ENCODE measurements around the gene AGAP2.

Gene AGAP2

DNA sequence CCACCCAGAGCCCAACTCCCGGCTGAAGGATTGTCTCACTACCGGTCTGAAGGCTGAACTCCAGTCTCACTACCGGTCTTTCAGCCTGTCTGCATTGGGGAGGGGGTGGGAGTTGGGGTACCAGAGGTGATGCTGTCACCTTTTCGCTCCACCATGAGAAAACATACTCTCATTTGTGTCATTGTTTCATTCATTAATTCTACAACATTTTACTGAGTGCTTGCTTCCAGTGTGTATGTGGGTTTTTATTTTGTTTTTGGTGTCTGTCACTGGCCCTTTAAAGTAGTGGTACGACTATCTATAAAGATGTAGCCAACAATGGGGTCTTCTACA lies 14.1 kb upstream of the AGAP2 start:
- no peak for DNase-seq

DNA sequence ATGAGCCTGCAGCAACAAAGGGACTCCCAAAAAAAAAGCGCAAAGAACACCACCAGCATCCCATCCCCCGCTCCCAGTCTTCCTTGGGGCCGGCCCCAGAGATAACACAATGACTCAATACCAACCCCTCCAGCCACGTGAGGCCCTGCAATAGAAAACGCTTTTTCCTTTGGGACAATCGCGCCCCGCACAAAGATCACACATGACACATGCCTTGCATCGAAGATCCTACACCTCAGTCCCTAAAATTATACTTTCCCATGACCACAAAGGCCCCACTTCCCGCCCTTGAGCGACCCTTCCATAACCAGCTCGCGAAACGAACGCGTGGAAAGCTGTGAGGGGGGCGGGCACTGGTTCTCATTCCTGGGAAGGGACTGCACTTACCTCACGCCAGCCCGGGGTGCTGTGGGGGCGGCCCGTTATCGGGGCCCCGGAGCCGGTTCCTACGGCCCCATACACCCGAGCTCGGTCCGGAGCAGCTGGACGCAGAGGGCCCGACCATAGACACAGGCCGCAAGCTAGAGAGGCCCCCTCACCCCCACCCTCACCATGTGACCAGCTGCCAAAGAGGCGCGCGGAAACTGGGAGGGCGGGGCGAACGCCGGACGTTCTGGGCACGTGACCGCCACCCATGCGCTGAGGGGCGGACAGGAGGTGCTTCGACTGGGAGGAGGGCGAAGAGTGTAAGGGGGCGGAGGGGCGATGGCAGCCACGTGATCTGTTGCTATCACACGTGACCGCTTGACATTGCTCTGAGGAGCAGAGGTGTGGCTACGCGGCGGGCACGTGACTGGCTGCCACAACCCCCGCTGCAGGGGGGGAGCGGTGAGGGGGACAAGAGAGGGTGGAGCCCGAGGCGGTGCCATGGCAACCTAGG lies 13.5 kb upstream of the AGAP2 start, which contains the start of gene CDK4:
Gene CDK4, minus strand, starts transcription at position 523 of the 880 bp plus-strand sequence. CDS start 593 bp downstream, outside the sequence.
- peak; percentile 95 to 97 for DNase-seq

DNA sequence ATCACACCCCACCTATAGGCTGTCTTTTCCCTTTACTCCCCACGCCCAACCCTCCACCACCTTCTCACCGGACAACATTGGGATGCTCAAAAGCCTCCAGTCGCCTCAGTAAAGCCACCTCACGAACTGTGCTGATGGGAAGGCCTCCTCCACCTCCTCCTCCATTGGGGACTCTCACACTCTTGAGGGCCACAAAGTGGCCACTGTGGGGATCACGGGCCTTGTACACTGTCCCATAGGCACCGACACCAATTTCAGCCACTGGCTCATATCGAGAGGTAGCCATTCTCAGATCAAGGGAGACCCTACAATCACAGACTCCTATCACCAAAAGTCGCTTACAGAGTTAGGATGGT lies 12.9 kb upstream of the AGAP2 start:
- DNase-seq = no peak

DNA sequence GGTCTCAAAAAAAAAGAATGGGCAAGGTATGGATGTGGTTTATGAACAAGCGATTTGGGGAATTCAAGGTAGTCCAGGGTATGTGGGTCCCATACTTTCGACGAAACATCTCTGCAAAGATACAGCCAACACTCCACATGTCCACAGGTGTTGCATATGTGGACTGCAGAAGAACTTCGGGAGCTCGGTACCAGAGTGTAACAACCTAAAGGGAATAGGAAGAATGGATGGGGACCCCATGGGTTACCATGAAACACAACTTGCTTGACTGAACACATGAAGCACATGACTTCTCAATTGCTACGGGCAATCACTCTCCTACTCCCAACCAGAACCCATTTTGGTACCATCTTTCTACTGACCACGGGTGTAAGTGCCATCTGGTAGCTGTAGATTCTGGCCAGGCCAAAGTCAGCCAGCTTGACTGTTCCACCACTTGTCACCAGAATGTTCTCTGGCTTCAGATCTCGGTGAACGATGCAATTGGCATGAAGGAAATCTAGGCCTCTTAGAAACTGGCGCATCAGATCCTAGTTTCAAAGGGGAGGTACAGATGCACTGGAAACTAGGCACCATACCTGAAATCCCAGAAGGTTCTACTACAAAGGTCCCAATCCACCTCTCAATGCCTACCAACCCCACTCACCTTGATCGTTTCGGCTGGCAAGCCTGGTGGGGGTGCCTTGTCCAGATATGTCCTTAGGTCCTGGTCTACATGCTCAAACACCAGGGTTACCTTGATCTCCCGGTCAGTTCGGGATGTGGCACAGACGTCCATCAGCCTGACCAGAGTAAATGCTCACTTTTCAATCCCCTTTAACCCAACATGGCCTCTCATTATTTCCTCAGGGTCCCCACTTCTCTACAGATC lies 12.3 kb upstream of the AGAP2 start:
- DNase-seq = no peak

DNA sequence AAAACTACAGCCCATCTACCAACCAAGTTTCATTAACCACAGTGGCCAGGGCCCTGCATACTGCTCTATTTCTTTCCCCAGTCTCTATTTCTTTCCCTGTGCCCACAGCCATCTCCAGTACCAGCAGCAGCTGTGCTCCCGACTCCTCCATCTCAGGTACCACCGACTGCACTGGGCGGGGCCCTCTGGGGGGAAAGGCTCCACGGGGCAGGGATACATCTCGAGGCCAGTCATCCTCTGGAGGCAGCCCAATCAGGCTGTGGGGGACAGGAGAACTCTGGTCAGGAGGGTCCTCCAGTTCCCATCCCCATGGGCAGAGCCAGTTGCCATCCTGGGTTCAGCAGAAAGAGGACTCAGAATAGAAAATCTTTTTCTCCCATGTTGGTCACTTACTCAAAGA lies 10.5 kb upstream of the AGAP2 start:
- no peak for DNase-seq

DNA sequence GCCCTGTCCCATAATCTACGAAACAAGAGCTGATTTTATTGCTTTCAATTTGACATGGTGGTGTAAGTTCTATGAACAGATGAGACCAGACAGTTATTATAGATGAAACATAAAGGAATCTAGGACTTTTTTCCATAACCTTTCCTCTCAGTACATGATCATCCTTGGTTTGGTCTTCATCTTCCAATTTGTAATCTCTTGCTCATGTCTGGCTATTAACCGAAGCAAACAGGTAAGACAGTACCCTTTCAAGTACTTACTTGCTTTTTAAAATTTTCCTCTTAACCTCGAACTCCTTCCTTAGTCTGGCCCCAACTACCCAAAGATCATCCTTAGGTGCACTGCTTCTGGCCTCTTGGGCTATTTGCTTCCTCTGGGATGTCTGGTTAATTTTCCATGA lies 7.5 kb upstream of the AGAP2 start:
- DNase-seq = no peak

DNA sequence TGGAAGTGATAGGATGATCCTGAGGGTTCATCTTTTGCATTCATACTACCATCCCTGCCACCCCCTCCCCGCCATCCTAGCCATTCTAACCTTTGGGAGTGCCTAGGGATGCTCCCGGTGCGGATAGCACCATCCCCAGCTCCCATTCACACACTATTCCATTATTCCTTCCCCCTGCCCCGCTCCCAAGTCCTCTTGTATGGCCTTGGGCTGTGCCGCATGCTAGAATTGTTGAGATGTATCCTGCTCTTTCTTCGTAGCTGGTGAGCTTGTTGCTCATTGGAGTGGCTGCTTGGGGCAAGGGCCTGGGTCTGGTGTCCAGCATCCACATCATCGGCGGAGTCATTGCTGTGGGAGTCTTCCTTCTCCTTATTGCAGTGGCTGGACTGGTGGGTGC lies 6.9 kb upstream of the AGAP2 start:
- DNase-seq = peak in 1 of 2 donors; percentile 57

DNA sequence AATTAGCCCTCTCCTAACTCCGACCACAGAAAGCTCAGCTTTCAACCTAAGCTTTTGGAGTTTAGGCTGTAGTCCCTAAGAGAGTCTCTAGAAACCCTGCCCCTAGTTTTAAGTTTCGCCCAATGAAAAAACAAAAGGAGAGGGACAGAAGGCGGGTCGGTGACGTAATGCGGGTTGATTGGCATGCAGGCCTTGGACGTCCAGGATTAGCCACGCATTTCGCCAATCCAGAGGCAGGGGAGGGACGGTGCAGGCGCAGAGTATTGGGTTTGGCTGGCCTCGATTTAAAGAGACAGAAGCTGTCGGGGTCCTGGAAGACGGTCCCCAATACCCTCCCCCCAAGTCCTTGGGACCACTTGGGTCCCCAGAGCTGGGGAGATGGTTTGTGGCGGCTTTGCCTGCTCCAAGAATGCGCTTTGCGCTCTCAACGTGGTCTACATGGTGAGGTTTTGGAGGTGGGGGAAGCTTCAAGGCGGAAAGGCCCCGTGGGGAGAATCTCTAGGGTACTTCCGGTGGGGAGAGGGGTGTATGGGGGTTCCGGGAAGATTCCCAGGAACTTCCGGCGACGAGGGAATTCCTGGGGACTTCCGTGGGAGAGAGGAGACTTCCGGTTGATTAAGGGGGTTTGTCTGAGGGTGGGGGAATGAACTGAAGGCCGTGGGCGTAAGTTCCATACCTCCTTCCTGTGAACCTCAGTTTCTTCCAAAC lies 6.4 kb upstream of the AGAP2 start, which contains the start of gene TSPAN31:
Gene TSPAN31, plus strand, starts transcription at position 263 of the 708 bp plus-strand sequence. Its CDS starts 116 bp downstream, at position 379.
- peak; percentile 98 for DNase-seq

DNA sequence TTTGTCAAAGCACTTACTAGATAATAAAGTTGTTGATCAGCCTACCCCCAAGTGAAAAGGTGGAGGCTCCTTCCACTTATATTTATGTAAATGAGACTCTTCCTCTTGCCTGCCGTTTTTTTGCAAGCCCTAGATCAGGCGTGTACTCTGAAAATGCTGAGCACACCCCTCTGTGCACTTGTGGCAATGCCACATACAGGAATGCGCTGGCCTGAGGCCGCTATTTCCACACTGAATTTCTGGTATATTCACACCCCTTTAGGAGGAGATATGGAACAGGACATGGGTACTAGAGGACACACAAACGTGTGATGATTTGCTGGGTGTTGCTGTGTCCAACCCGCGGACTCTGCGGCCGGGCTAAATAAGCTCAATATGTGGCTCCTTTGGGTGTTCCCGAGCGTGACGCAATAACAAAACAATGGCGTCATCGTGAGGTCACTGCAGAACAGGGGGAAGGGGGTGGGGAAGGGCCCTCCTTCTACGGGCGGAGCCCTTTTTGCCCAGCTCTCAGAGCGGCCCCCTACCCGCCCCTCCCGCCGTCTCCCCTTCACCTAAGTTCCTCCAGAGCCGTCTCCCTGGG lies 5.7 kb upstream of the AGAP2 start:
- peak; percentile 78 to 96 for DNase-seq

DNA sequence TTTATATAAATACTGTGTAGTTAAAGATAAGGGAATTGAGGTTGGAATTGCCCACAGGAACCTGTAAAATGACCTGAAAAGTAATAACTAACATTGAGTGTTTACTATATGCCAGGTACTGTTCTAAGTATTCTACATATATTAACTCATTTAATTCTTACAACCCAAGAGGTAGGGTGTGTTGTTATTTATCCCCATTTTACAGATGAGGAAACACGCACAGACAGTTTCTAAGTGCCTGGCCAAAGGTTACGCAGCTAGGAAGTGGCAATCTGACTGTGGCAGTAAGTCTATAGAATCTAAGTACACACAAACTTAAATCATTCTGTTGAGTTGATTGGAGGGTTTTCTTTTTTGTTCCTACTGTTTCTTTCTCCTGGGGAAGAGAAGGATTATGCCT lies 5.2 kb upstream of the AGAP2 start:
- DNase-seq = no peak

DNA sequence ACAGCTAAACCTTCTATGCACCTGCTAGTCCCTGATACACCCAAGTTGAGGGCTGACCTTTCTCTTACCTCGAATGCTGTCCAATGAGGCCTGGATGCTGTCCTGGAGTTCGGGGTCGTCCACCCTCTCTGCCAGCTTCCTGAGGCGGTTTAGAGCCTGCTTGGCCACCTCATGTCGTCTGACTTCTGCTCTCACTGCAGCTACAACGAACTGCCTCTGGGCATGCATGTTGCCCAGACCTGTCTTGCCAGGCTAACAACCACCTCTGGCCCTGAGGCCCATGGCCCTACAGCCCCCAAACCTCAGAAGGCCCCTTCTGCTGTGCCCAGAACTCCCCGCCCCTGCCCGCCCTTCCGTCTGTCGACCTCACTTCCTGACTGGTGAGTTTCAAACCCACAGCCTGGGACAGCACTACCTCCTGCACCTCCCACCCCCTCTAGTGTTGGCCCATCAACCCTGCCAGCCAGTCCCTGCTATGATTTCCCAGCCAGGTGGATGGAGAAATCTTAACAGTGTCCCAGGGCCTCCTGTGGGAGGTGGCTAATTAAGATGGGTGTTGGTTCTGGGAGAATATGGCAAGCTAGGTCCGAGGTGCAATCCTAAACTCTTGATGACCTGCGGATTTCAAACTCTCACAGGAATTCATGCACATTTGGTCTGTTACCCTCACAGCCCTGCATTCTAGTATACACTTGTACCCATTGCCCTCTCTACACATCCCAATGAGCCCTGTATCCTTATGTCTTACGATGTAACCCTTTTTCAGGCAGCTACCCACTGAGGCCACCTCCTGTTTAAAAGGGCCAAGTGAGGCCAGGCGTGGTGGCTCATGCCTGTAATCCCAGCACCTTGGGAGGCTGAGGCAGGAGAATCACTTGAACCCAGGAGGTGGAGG lies 3.5 kb upstream of the AGAP2 start:
- peak; percentile 40 to 55 for DNase-seq

DNA sequence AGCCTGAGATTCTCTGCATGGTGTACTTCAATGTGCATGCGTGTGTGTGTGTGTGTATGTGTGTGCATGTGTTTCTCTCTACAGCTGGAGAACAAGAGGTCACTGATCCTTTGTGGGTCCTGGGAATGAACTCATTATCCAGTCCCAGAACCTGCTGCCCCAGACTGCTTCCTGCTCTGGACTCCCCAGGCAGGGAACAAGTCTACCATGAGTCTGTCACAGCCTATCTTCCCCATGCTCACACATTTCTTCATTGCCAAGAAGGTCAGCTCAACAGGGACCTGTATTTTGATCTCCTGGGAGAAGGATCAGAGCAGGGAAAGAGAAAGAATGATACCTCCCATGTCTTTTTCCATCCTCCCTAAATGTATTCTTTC lies 2.9 kb upstream of the AGAP2 start:
- DNase-seq = no peak

DNA sequence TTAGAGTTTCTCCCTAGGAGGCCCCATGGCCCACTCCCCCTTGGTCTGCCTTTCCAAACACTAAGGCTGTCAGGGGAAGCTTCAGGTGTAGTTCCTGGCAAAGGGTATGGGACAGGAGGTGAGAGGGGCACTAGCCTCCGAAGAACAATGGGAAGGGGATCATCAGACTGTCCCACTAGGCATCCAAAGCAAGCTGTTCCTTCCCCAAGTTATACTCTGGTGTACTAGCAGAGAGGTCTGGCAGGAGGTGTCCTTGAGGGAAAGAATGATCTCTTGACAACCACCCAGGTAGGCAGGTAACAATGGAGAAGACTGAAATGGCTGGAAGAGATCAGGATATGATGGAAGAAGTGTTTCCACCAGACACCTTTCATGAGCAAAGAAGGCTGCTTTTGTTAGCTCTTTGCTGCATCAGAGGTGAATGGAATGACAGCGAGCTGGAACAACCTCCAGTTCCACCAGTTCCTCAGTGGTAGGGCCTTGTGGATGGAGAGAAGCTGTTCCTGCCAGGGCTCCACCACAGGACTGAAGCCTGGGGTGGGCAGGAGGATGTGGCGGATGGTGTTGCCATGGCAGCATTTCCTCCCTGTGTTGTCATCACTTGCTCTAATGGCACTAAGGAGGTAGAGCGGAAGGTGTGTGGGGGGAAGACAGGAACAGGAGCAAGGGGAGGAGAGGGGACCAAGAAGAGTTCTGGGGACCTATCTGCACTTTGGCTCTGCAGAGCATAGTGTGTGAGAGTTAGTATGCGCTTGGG lies 2.3 kb upstream of the AGAP2 start:
- DNase-seq = no peak

DNA sequence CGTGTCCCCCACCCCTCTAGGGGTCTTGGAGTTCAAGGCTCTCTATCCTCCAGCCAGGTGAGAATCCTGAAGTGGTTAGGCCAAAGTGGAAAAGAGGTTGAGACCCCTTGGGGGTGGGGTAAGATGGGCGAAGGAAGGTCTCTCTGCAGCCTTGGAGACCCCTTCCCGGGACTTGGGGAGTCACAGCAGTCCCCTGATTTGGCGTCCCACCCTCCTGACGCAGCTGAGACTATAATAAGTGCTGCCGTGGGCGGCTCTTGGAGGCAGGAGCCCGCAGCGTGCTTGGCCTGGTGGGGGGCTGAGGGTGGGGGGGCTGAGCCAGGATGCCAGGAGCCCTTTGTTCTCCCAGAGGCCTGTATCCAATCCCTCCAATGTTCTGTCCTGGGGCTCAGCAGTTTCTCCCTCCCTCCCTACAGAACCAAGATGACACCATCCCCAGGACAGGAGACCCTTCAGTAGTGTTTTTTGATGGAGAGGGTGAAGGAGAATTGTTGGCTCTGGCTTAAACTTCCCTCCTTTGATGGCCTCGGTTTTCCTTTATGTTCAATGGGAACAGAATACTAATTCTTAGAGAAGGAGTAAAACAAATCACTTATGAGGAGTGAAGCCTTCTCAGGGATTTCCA lies 1.5 kb upstream of the AGAP2 start:
- DNase-seq = no peak

DNA sequence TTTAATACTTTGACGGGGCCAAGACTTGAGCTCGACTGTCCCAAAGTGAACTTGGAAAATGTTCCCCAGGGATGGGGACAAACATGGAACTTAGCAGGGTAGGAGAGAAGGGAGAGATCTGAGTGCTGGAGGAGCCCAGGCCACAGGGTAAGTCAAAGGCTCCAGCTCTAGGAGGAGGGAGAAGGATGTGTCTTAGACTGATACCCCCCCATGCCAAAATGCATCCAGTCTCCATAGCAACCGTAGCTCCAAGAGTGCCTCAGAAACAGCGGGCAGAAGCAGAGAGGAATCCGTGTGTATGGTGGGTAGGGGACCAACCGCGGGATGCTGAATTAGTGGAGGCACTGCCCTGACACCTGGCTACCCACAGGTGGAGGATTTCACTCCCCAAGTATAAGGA lies 845 bp upstream of the AGAP2 start:
- no peak for DNase-seq

DNA sequence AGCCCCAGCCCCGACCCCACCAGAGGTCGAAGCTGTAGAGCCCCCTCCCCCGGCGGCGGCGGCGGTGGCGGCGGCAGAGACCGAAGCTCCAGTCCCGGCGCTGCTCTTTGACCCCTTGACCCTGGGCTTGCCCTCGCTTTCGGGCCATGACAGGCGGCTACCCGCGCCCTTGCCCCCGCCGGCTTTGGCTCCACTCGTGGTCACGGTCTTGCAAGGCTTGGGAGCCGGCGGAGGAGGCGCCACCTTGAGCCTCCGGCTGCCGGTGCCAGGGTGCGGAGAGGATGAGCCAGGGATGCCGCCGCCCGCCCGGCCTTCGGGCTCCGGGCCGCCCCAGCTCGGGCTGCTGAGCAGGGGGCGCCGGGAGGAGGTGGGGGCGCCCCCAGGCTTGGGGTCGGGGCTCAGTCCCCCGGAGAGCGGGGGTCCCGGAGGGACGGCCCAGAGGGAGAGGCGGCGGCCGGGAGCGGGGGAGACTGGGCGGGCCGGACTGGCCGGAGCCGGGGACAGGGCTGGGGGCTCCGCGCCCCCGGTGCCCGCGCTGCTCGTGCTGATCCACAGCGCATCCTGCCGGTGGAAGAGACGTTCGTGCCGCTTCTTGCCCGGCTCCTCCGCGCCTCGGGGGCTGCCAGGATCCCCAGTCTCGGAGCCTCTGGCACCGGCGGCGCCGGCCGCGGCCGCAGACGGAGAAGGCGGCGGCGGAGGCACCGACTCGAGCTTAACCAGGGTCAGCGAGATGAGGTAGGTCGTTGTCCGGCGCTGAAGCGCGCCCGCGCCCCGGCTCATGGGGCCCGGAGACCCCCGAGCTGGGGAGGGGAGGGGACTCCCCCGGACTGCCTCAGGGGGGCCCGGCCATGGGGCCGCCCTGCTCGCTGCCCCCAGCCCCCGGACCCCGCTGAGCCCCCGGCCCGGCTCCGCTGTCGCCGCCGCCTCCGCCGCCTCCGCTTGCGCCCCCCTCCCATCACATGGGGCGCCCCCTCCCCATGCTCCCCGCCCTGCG lies 778 bp downstream of the AGAP2 start:
- DNase-seq = no peak

DNA sequence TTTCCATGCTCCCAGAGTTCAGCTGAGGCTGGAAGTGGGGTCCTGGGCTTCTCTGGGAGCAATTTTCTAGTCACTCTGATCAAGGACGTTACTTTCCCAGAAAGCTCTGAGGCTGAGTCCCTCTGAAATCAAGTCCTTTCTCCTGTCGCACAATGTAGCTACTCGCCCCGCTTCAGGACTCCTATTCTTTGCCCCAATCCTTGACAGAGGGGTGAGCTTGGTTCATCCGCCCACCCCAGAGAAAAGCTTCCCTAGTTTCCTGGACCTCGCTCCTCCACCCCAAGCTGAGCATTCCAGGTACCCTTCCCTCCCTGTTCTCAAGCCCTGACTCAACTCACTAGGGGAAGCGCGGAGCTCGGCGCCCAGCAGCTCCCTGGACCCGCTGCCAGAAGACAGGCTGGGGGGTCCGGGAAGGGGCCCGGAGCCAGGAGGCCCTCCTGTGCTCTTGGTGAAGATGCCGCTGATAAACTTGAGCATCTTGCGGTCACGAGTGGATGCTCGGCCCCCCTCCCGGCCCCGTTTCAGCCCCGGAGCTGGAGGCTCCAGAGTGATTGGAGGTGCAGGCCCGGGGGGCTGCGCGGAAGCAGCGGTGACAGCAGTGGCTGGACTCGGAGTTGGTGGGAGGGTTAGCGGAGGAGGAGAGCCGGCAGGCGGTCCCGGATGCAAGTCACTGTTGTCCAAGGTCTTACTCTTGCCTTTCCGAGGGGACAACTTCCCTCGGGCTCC lies 1.6 kb downstream of the AGAP2 start:
- DNase-seq = no peak

DNA sequence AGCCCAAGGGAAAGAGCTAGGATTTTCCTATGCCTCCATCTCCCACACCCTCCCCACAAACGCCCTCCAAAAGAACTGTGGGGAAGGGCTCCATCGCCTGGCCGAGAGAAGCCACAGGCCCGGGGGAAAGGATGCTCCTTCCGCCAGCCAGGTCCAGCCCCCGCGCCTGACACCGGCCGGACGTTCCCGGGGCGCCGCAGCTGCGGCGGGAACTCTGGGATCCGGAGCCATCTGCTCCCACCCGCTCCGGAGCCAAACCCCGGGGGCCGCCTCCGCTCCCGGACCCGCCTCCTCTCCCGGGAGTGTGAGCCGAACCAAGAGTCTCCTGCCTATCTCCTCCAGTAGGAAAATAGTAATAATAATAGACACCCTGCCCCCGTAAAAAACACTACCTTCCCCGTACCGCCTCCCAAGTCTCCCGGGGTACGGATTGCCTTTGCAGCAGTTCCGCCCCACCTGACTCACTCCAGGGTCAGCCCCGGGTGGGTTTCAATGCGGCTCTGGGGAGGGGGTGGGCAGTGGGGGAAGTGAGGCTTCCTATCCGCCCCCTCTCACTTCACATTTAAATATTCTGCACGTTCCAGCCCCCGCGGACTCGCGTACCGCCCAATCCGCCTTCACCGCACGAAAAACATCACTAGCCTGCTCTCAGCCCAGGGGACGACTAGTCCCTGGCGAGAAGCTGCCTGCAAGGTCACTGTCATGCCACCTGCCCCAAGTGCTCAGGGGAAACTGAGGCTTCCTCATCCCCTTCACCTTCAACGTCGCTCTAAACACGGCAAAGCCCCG lies 2.4 kb downstream of the AGAP2 start:
- no peak for DNase-seq

Measured in inflammatory macrophage treated with lipopolysaccharide for 1 hour (primary cell).